ENCODE measurements around the gene LDHD.

Gene LDHD

DNA sequence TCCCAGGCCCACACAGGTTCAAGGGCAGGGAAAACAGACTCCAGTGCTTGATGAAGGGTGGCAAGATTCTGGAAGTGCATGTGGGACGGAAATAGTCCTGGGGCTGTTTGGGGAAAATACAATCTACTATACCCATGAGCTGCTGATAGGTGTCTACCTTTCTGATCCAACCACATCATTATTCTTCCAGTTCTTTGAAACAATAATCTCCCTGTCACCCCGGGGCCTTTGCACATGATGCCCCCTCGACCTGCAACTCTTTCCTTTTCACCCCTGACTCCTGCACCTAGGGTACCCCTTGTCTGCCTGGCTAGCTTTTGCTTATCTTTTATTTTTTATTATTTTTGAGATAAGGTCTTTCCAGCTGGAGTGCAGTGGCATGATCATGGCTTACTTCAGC is 45.0 kb downstream of the LDHD start:
- TF ChIP-seq, protein P1, sequence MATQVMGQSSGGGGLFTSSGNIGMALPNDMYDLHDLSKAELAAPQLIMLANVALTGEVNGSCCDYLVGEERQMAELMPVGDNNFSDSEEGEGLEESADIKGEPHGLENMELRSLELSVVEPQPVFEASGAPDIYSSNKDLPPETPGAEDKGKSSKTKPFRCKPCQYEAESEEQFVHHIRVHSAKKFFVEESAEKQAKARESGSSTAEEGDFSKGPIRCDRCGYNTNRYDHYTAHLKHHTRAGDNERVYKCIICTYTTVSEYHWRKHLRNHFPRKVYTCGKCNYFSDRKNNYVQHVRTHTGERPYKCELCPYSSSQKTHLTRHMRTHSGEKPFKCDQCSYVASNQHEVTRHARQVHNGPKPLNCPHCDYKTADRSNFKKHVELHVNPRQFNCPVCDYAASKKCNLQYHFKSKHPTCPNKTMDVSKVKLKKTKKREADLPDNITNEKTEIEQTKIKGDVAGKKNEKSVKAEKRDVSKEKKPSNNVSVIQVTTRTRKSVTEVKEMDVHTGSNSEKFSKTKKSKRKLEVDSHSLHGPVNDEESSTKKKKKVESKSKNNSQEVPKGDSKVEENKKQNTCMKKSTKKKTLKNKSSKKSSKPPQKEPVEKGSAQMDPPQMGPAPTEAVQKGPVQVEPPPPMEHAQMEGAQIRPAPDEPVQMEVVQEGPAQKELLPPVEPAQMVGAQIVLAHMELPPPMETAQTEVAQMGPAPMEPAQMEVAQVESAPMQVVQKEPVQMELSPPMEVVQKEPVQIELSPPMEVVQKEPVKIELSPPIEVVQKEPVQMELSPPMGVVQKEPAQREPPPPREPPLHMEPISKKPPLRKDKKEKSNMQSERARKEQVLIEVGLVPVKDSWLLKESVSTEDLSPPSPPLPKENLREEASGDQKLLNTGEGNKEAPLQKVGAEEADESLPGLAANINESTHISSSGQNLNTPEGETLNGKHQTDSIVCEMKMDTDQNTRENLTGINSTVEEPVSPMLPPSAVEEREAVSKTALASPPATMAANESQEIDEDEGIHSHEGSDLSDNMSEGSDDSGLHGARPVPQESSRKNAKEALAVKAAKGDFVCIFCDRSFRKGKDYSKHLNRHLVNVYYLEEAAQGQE (IDR thresholded peaks at IDR 0.05; ENCODE audit: insufficient read depth in 1 of 2, low read depth in 2 of 2, low read length in 2 of 2): no peak
- TF ChIP-seq SIN3A (IDR thresholded peaks at IDR 0.05; ENCODE audit: borderline replicate concordance, insufficient read depth, low read length) (no peak), POLR2AphosphoS5 (IDR thresholded peaks at IDR 0.05; ENCODE audit: low read depth, low read length) (no peak), TAF1 (IDR thresholded peaks at IDR 0.05; ENCODE audit: borderline replicate concordance, insufficient read depth, low read length) (no peak), FOXP2 (optimal IDR thresholded peaks at IDR 0.05; ENCODE audit: borderline replicate concordance, extremely low read depth, extremely low read length, insufficient read depth) (no peak)

GRCh38 chr16:75070012-75070841 is 46.4 kb downstream of the LDHD start:
- no peak for TF ChIP-seq POLR2AphosphoS5 (IDR thresholded peaks at IDR 0.05; ENCODE audit: low read depth, low read length)
- no peak for TF ChIP-seq SIN3A (IDR thresholded peaks at IDR 0.05; ENCODE audit: borderline replicate concordance, insufficient read depth, low read length)
- no peak for TF ChIP-seq FOXP2 (optimal IDR thresholded peaks at IDR 0.05; ENCODE audit: borderline replicate concordance, extremely low read depth, extremely low read length, insufficient read depth)
- TF ChIP-seq TAF1 (IDR thresholded peaks at IDR 0.05; ENCODE audit: borderline replicate concordance, insufficient read depth, low read length): no peak
- TF ChIP-seq, protein P1 (IDR thresholded peaks at IDR 0.05; ENCODE audit: insufficient read depth in 1 of 2, low read depth in 2 of 2, low read length in 2 of 2): no peak

DNA sequence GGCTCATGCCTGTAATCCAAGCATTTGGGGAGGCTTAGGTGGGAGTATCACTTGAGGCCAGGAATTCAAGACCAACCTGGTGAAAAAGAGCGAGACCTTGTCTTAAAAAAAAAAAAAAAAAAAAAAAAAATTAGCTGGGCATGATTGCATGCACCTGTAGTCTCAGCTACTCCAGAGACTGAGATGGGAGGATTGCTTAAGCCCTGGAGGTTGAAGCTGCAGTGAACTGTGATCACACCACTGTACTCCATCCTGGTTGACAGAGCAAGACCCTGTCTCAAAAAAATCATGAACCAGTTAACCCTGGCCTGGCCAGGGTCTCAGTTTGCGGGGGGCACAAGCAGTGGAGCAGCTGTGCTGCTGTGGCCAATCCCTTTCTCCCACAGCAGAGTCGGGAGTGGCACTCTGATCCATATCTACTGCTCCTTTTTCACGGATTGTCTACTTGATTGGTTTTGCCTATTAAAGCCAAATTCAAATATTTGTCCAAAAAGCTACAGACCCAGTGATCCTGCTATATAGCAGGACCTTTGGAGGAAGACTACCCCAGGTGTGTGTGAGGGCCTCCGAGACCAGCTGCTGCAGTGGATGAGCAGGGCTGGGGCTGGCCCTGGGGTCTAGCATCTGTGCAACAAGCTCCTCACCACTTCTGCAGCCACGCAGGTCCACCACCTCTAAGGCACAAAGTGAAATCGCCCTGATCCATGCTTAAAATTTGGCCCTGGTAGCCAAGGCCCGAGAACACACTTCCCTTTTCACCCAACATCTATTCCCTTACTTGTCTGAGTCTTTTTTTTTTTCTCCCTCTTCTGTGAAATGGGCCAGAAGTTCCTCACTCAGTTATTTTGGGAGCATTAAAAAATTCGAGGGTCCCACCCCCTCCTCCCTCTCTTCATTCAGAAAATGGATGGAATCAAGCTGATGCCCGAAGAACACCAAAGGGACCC is 48.2 kb downstream of the LDHD start:
- TF ChIP-seq, protein P1 (IDR thresholded peaks at IDR 0.05; ENCODE audit: insufficient read depth in 1 of 2, low read depth in 2 of 2, low read length in 2 of 2): no peak
- TF ChIP-seq POLR2AphosphoS5 (IDR thresholded peaks at IDR 0.05; ENCODE audit: low read depth, low read length) (no peak), SIN3A (IDR thresholded peaks at IDR 0.05; ENCODE audit: borderline replicate concordance, insufficient read depth, low read length) (no peak), TAF1 (IDR thresholded peaks at IDR 0.05; ENCODE audit: borderline replicate concordance, insufficient read depth, low read length) (no peak), FOXP2 (optimal IDR thresholded peaks at IDR 0.05; ENCODE audit: borderline replicate concordance, extremely low read depth, extremely low read length, insufficient read depth) (no peak)

DNA sequence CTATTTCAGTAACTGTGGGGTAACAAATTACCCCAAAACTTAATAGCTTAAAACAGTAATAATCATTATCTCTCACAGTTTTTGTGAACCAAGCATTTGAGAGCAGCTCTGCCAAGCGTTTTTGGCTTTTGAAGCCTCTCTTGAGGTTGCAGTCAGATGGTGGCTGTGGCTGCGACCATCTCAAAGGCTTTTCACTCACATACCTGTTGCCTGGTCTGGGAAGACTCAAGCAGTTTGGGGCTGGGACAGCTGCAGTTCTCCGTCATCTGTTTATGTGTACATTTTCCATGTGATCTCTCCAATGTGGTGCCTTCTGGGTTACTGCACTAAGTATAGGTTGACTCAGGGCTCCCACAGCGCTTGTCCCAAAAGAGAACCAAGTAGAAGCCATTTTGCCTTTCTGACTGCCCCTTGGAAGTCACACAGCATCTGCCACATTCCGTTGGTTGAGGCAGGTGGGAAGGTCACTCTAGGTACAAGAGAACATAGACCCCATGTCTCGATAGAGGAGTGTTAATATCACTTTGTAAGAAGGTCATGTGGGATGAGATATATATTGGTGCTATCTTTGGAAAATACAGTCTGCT is 49.6 kb downstream of the LDHD start:
- no peak for TF ChIP-seq SIN3A (IDR thresholded peaks at IDR 0.05; ENCODE audit: borderline replicate concordance, insufficient read depth, low read length)
- no peak for TF ChIP-seq TAF1 (IDR thresholded peaks at IDR 0.05; ENCODE audit: borderline replicate concordance, insufficient read depth, low read length)
- TF ChIP-seq FOXP2 (optimal IDR thresholded peaks at IDR 0.05; ENCODE audit: borderline replicate concordance, extremely low read depth, extremely low read length, insufficient read depth): no peak
- TF ChIP-seq, protein P1 (IDR thresholded peaks at IDR 0.05; ENCODE audit: insufficient read depth in 1 of 2, low read depth in 2 of 2, low read length in 2 of 2): no peak
- TF ChIP-seq POLR2AphosphoS5 (IDR thresholded peaks at IDR 0.05; ENCODE audit: low read depth, low read length): no peak
